GM18861 (cell line): ENCODE results near the gene CHKA.

Experiments
- ATAC-seq: cut with Tn5 transposase; IDR thresholded peaks from one replicate; pipeline ENCODE4 v1.9.1; 2021; ENCODE audit not compliant: unreplicated experiment

The CHKA gene

GRCh38 chr11:68004551-68005335 lies 116.4 kb downstream of the CHKA start:
- ATAC-seq, result no peak

DNA sequence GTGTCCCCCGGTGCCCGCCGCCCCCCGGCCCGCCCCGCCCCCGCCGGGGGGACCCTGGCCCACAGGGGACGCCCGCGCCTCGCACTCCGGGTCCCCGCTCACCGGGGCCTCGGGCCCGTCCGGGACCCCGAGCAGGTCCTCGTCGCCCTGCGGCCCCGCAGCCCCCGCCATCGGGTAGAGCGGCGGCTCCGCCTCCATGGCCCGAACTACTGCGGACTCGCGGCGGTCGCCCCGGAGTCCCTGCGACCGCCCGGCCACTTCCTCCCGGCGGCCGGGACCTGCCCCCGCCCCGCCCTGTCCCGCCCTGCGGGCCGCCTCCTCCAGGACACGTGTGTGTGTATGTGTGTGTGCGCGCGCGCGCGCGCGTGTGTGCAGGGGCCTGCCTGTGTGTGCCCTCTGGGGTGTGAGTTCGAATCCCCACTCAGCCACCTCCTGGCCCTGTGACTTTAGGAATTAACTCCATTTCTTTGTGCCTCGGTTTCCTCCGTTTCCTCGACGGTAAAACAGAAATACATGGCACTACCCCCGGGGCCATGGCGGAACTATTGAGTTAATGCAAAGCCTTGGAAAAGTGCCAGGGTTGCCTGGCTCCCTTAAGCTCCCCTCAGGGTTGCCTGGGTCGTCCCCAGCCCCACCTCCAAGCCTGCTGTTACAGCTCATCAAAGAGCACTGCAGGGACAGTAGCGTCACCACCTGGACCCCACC lies 117.2 kb downstream of the CHKA start, which contains the start of gene UNC93B1:
TSS of gene UNC93B1 (minus strand) at position 252 of the 705 bp plus-strand sequence. CDS start at position 198, 54 bp downstream.
- ATAC-seq, result peak; percentile 43

- peak; percentile 22 for ATAC-seq
Observed at GRCh38 chr11:68002938-68003845, 118.0 kb downstream of the CHKA start.
